Ramos (cell line): ENCODE measurements around the gene TJP2.
"Not testable (repeated sequence)": the region's sequence is repeated elsewhere in the genome, so short reads cannot be mapped to it uniquely, and the experiment has no call there.

Experiments used
- in situ Hi-C: fragments of 300-500 bp; cut with MboI; formaldehyde crosslinking; loops from one replicate; pipeline ENCODE4 v1.14.3; 2022; ENCODE audit warnings: low sequenced_read_pairs; ENCODE audit not compliant: unreplicated experiment

The TJP2 gene

GRCh38 chr9:69264526-69264925 is 90.4 kb downstream of the TJP2 start:
- in situ Hi-C loops, result no loop called here

- in situ Hi-C loops, result no loop called here
Measured at GRCh38 chr9:69265891-69266290, 91.8 kb downstream of the TJP2 start.

GRCh38 chr9:69272212-69272611 is 98.1 kb downstream of the TJP2 start:
- in situ Hi-C loops, result no loop called here

GRCh38 chr9:69273161-69273560 is 99.1 kb downstream of the TJP2 start:
- in situ Hi-C loops, result no loop called here

- in situ Hi-C loops, result no loop called here
Measured at GRCh38 chr9:69276775-69277174, 102.7 kb downstream of the TJP2 start.

GRCh38 chr9:69279084-69279731 is 105.1 kb downstream of the TJP2 start:
- in situ Hi-C loops, result no loop called here

- in situ Hi-C loops, result no loop called here
Measured at GRCh38 chr9:69279733-69280132, 105.7 kb downstream of the TJP2 start.

GRCh38 chr9:69283003-69283402 is 108.9 kb downstream of the TJP2 start:
- in situ Hi-C loops, result no loop called here

- in situ Hi-C loops, result no loop called here
Measured at GRCh38 chr9:69292078-69292477, 118.0 kb downstream of the TJP2 start.

- in situ Hi-C loops, result no loop called here
Measured at GRCh38 chr9:69293156-69293555, 119.1 kb downstream of the TJP2 start.

GRCh38 chr9:69295872-69296552 is 121.9 kb downstream of the TJP2 start:
- in situ Hi-C loops, result no loop called here

- in situ Hi-C loops, result no loop called here
Measured at GRCh38 chr9:69297300-69297980, 123.4 kb downstream of the TJP2 start.

GRCh38 chr9:69299315-69299714 is 125.2 kb downstream of the TJP2 start:
- in situ Hi-C loops, result no loop called here

- in situ Hi-C loops, result no loop called here
Measured at GRCh38 chr9:69299826-69300225, 125.7 kb downstream of the TJP2 start.

- in situ Hi-C loops, result no loop called here
Measured at GRCh38 chr9:69303331-69303730, 129.3 kb downstream of the TJP2 start.

- in situ Hi-C loops, result not testable (repeated sequence)
Measured at GRCh38 chr9:69306895-69307445, 132.9 kb downstream of the TJP2 start.

GRCh38 chr9:69307446-69308205 is 133.5 kb downstream of the TJP2 start:
- in situ Hi-C loops, result no loop called here

GRCh38 chr9:69308206-69308931 is 134.3 kb downstream of the TJP2 start:
- in situ Hi-C loops, result no loop called here

- in situ Hi-C loops, result no loop called here
Measured at GRCh38 chr9:69313175-69313574, 139.1 kb downstream of the TJP2 start.

GRCh38 chr9:69314547-69314946 is 140.5 kb downstream of the TJP2 start:
- in situ Hi-C loops, result no loop called here
